Measurements from ENCODE around the gene SYCP2. TPM values are rescaled to one million over a fixed set of nuclear protein-coding genes. Genes with fewer than 3 reads are reported as not detected.
"Not testable (repeated sequence)": the region's sequence is repeated elsewhere in the genome, so short reads cannot be mapped to it uniquely, and the experiment has no call there.

Gene SYCP2
- polyA plus RNA-seq, 1 experiment = 0.24 TPM

DNA sequence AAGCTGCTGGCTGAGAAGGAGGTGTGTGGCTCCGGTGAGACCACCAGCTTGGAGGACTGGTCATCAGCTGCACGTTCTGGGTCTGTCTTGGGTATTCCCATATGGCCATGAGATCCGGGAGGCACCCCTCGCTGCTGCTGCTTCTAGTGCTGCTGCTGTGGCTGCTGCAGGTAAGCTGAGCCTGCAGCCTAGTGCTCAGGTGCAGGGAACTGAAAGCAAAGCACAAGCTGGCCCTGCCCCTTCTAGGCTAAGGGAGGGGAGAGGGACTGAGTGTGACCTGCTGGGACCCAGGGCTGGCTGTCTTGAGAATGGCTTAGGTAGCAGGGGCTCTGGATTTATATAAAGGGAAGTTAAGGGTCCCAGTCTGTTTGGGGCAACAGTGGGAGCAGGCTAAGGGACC is 25.2 kb upstream of the SYCP2 start:
- Histone ChIP-seq H3K27ac (ENCODE audit: low read depth, low read length) (no peak overlapping the region), H3K4me3 (ENCODE audit: low read depth, low read length) (no peak overlapping the region), H3K9me3 (ENCODE audit: control insufficient read depth, insufficient read depth, low read length) (no peaks in the 10 kb centered on the region), H3K27me3 (ENCODE audit: control insufficient read depth, insufficient read depth, low read length) (no peaks in the 10 kb centered on the region)
- no peak for DNase-seq (ENCODE audit: low read depth, low spot score)
- ChIA-PET CTCF (interaction anchor here (0.7 kb wide), 2 partner anchors 24 to 906 kb away, joined by 4 read pairs; no protein-coding TSS in a partner anchor), POLR2A (no interaction called here)
- TF ChIP-seq, protein P1, sequence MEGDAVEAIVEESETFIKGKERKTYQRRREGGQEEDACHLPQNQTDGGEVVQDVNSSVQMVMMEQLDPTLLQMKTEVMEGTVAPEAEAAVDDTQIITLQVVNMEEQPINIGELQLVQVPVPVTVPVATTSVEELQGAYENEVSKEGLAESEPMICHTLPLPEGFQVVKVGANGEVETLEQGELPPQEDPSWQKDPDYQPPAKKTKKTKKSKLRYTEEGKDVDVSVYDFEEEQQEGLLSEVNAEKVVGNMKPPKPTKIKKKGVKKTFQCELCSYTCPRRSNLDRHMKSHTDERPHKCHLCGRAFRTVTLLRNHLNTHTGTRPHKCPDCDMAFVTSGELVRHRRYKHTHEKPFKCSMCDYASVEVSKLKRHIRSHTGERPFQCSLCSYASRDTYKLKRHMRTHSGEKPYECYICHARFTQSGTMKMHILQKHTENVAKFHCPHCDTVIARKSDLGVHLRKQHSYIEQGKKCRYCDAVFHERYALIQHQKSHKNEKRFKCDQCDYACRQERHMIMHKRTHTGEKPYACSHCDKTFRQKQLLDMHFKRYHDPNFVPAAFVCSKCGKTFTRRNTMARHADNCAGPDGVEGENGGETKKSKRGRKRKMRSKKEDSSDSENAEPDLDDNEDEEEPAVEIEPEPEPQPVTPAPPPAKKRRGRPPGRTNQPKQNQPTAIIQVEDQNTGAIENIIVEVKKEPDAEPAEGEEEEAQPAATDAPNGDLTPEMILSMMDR (IDR thresholded peaks at IDR 0.05; ENCODE audit: low read depth, low read length) = no peak

DNA sequence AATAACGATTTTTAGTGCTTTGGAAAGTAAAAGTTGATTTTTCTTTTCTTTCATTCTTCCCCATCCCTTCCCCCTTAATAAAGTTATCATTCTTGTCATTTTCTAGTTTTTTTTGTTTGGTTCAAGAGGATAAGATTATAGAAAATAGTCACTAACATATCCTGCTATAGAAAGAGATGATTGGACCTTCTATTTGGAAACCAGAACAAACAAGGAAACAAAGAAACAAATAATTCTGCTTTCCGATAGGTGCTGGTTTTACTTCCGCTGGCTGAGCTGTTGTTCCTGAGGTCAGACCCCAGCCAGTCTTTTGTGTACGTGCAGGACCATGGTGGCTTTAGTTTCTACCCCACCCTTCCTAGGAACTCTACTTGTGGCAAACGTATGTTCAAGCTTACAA is 24.7 kb upstream of the SYCP2 start, which contains the start of gene CDH26:
Gene CDH26, plus strand, starts transcription at position 301 of the 400 bp plus-strand sequence. CDS start 304 bp downstream, outside the sequence.
- no peaks in the 10 kb centered on the region for H3K9me3 ChIP-seq (ENCODE audit: control insufficient read depth, insufficient read depth, low read length)
- no peak within 1 kb of the TSS for H3K27ac ChIP-seq (ENCODE audit: low read depth, low read length)
- H3K27me3 ChIP-seq (ENCODE audit: control insufficient read depth, insufficient read depth, low read length) = no peaks in the 10 kb centered on the region
- POLR2A ChIA-PET = no interaction called here
- H3K4me3 ChIP-seq (ENCODE audit: low read depth, low read length) = no peak within 1 kb of the TSS
- DNase-seq (ENCODE audit: low read depth, low spot score) = no peak
- TF ChIP-seq, protein P1 (IDR thresholded peaks at IDR 0.05; ENCODE audit: low read depth, low read length) = no peak
- CTCF ChIA-PET = interaction anchor here (0.7 to 1.1 kb wide), 3 partner anchors 9 to 906 kb away, joined by 3 to 4 read pairs (median 4); no protein-coding TSS in a partner anchor

DNA sequence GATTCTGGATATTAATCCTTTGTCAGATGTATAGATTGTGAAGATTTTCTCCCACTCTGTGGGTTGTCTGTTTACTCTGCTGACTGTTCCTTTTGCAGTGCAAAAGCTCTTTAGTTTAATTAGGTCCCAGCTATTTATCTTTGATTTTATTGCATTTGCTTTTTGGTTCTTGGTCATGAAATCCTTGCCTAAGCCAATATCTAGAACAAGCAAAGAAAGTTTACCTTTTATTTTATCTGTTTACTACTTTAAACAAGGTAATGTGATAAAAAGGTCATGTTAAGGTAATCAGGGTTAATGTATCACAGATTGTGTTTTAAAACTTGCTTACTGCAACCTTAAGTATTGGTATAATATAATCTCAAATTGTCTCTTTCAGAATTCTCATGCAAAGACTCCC is 24.1 kb upstream of the SYCP2 start:
- H3K4me3 ChIP-seq (ENCODE audit: low read depth, low read length); H3K27me3 ChIP-seq (ENCODE audit: control insufficient read depth, insufficient read depth, low read length); H3K9me3 ChIP-seq (ENCODE audit: control insufficient read depth, insufficient read depth, low read length); DNase-seq (ENCODE audit: low read depth, low spot score); POLR2A ChIA-PET; H3K27ac ChIP-seq (ENCODE audit: low read depth, low read length): not testable (repeated sequence)
- CTCF ChIA-PET = interaction anchor here (0.7 to 1.1 kb wide), 3 partner anchors 8 to 154 kb away, joined by 3 to 4 read pairs (median 3); no protein-coding TSS in a partner anchor

DNA sequence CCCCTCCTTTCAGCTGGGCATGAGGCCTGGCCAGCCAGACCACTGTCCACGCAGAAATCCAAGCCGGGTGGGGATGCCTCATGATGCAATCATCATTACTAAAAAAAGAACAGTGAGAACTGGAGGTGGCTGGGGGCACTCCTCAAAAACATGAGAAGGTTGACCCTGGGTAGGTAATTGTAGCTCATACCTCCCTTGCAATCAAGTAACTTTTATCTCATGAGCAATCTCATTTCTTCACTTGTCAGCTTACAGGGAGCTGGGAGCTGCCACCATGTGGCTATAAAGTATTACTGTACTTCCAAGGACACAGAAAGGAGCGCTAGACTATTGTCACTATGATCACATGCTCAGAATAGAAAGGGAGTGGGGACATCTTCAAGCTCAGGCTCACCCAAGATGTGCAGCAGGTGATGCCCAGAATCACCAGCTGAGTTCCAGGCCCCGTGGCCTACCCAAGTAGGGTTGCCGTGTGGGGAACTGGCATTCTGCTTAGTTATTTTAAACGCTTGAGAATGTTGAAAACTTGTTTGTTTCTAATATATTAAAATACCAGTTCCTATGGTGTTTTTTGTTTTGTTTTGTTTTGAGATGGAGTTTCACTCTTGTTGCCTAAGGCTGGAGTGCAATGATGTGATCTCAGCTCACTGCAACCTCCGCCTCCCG is 21.8 kb upstream of the SYCP2 start:
- ChIA-PET CTCF (interaction anchor here (1.3 to 2.0 kb wide), 3 partner anchors 9 to 102 kb away, joined by 3 to 9 read pairs (median 3); no protein-coding TSS in a partner anchor), POLR2A (no interaction called here)
- H3K27ac ChIP-seq (ENCODE audit: low read depth, low read length) = no peak overlapping the region
- no peak for DNase-seq (ENCODE audit: low read depth, low spot score)
- TF ChIP-seq, protein P1 (IDR thresholded peaks at IDR 0.05; ENCODE audit: low read depth, low read length) = no peak
- H3K9me3 ChIP-seq (ENCODE audit: control insufficient read depth, insufficient read depth, low read length) = no peaks in the 10 kb centered on the region
- H3K27me3 ChIP-seq (ENCODE audit: control insufficient read depth, insufficient read depth, low read length) = no peaks in the 10 kb centered on the region
- no peak overlapping the region for H3K4me3 ChIP-seq (ENCODE audit: low read depth, low read length)

DNA sequence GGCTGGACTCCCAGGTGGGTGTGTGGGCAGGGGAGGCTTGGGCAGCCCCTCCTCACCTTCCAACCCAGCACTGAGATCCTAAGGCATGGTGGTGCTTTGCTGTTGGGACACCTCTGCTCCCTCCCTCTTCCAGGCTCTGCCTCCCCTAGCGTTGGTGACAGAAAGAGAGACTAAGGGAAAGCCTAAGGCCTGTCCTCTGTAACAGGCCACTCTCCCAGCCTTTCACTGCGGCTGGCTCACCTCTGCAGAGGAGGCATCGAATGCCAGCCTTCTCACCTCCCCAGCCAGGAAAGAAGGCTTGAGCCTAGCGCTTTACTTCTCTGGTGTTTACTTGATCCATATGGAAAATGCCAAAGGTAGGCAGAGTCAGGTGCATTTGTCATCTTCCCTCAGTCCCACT is 21.3 kb upstream of the SYCP2 start:
- no peak overlapping the region for H3K4me3 ChIP-seq (ENCODE audit: low read depth, low read length)
- no peaks in the 10 kb centered on the region for H3K9me3 ChIP-seq (ENCODE audit: control insufficient read depth, insufficient read depth, low read length)
- ChIA-PET POLR2A (no interaction called here), CTCF (interaction anchor here (1.4 to 2.0 kb wide), 2 partner anchors 8 to 20 kb away, joined by 8 to 9 read pairs; no protein-coding TSS in a partner anchor)
- TF ChIP-seq, protein P1 (IDR thresholded peaks at IDR 0.05; ENCODE audit: low read depth, low read length) = no peak
- no peak for DNase-seq (ENCODE audit: low read depth, low spot score)
- no peak overlapping the region for H3K27ac ChIP-seq (ENCODE audit: low read depth, low read length)
- H3K27me3 ChIP-seq (ENCODE audit: control insufficient read depth, insufficient read depth, low read length) = no peaks in the 10 kb centered on the region

All from AG04450 (cell line).